GM19099 (cell line): ENCODE data around the gene GLYATL3.

Experiments used
- POLR2A ChIP-seq: IDR thresholded peaks from 3 replicates; pipeline ENCODE4 v1.6.1; 2011; ENCODE audit warnings: low read depth; ENCODE audit not compliant: insufficient read length; ENCODE audit errors: extremely low read depth

Gene GLYATL3

GRCh38 chr6:49551866-49552129, 52.1 kb downstream of the GLYATL3 start:
- no peak for TF ChIP-seq POLR2A

- no peak for TF ChIP-seq POLR2A
Observed at GRCh38 chr6:49552596-49552995, 52.9 kb downstream of the GLYATL3 start.

GRCh38 chr6:49553384-49553783, 53.7 kb downstream of the GLYATL3 start:
- no peak for TF ChIP-seq POLR2A

GRCh38 chr6:49555951-49556350, 56.2 kb downstream of the GLYATL3 start:
- no peak for TF ChIP-seq POLR2A

- TF ChIP-seq POLR2A: no peak
Observed at GRCh38 chr6:49556429-49556837, 56.7 kb downstream of the GLYATL3 start.

- no peak for TF ChIP-seq POLR2A
Observed at GRCh38 chr6:49557177-49557576, 57.5 kb downstream of the GLYATL3 start.

GRCh38 chr6:49558238-49558637, 58.5 kb downstream of the GLYATL3 start:
- TF ChIP-seq POLR2A: no peak

GRCh38 chr6:49563006-49563886, 63.5 kb downstream of the GLYATL3 start:
- TF ChIP-seq POLR2A: no peak

GRCh38 chr6:49564552-49564951, 64.8 kb downstream of the GLYATL3 start:
- no peak for TF ChIP-seq POLR2A

GRCh38 chr6:49565261-49565660, 65.5 kb downstream of the GLYATL3 start:
- TF ChIP-seq POLR2A: no peak

GRCh38 chr6:49565855-49566254, 66.1 kb downstream of the GLYATL3 start:
- TF ChIP-seq POLR2A: no peak

GRCh38 chr6:49570474-49571079, 70.9 kb downstream of the GLYATL3 start:
- no peak for TF ChIP-seq POLR2A

GRCh38 chr6:49576618-49577017, 76.9 kb downstream of the GLYATL3 start:
- TF ChIP-seq POLR2A: no peak
